ENCODE measurements around the gene SEPTIN10. TPM values are rescaled to one million over a fixed set of nuclear protein-coding genes. Genes with fewer than 3 reads are reported as not detected.

Gene SEPTIN10
- total and polyA plus RNA-seq, 7 donors = 20.6 to 39.8 (median 32.3) TPM

DNA sequence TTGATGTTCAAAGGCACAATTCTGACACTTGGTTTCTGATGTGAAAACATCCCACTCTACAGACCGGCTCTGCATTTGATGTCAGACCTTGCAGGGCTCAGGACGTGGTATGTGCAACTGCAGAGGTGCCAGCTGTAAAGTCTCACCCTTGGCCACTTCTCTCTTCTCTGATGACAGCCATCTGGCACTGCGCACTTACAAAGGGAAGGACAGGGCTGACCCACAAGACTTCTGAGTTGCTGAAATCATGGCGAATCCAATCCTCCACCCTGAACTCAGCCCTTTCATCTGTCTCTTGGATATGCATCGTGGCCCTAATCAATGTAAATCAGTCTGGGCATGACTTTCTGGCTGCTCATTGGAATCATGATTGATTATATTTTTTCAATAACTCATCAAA, 82.5 kb downstream of the SEPTIN10 start:
- no peak overlapping the region for H3K4me3 ChIP-seq
- peaks cover 0 to 4% (median 0%) of the 10 kb centered on the region in 3 donors for H3K27me3 ChIP-seq (ENCODE audit: insufficient read depth in 3 of 3, low read length in 2 of 3)
- no peaks in the 10 kb centered on the region for H3K4me1 ChIP-seq
- 44 to 50% (median 49%) methylated on average over 5 of the region's 5 CpGs for WGBS, 3 donors
- intact Hi-C loops (cut with DNase I) = no loop called here
- DNase-seq = no peak
- H3K36me3 ChIP-seq (ENCODE audit: insufficient read depth in 1 of 2, low read depth in 1 of 2) = no peaks in the 10 kb centered on the region
- no peak overlapping the region for H3K27ac ChIP-seq
- H3K9me3 ChIP-seq = no peaks in the 10 kb centered on the region
- TF ChIP-seq, protein P1, sequence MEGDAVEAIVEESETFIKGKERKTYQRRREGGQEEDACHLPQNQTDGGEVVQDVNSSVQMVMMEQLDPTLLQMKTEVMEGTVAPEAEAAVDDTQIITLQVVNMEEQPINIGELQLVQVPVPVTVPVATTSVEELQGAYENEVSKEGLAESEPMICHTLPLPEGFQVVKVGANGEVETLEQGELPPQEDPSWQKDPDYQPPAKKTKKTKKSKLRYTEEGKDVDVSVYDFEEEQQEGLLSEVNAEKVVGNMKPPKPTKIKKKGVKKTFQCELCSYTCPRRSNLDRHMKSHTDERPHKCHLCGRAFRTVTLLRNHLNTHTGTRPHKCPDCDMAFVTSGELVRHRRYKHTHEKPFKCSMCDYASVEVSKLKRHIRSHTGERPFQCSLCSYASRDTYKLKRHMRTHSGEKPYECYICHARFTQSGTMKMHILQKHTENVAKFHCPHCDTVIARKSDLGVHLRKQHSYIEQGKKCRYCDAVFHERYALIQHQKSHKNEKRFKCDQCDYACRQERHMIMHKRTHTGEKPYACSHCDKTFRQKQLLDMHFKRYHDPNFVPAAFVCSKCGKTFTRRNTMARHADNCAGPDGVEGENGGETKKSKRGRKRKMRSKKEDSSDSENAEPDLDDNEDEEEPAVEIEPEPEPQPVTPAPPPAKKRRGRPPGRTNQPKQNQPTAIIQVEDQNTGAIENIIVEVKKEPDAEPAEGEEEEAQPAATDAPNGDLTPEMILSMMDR (IDR thresholded peaks at IDR 0.05) = no peak
- peak in 1 of 4 donors; percentile 43 for ATAC-seq

- intact Hi-C loops (cut with DNase I) = no loop called here
- Histone ChIP-seq H3K27me3 (ENCODE audit: insufficient read depth in 3 of 3, low read length in 2 of 3) (peaks cover 0 to 3% (median 0%) of the 10 kb centered on the region in 3 donors), H3K36me3 (ENCODE audit: insufficient read depth in 1 of 2, low read depth in 1 of 2) (no peaks in the 10 kb centered on the region), H3K9me3 (no peaks in the 10 kb centered on the region), H3K4me1 (no peaks in the 10 kb centered on the region), H3K4me3 (no peak overlapping the region), H3K27ac (no peak overlapping the region)
- DNase-seq (no peak), ATAC-seq (no peak)
- WGBS, 3 donors = 55 to 69% (median 62%) methylated on average over 5 to 6 of the region's 6 CpGs
- TF ChIP-seq, protein P1 (IDR thresholded peaks at IDR 0.05) = no peak
These were observed 83.1 kb downstream of the SEPTIN10 start for GRCh38 chr2:109530712-109531111.

DNA sequence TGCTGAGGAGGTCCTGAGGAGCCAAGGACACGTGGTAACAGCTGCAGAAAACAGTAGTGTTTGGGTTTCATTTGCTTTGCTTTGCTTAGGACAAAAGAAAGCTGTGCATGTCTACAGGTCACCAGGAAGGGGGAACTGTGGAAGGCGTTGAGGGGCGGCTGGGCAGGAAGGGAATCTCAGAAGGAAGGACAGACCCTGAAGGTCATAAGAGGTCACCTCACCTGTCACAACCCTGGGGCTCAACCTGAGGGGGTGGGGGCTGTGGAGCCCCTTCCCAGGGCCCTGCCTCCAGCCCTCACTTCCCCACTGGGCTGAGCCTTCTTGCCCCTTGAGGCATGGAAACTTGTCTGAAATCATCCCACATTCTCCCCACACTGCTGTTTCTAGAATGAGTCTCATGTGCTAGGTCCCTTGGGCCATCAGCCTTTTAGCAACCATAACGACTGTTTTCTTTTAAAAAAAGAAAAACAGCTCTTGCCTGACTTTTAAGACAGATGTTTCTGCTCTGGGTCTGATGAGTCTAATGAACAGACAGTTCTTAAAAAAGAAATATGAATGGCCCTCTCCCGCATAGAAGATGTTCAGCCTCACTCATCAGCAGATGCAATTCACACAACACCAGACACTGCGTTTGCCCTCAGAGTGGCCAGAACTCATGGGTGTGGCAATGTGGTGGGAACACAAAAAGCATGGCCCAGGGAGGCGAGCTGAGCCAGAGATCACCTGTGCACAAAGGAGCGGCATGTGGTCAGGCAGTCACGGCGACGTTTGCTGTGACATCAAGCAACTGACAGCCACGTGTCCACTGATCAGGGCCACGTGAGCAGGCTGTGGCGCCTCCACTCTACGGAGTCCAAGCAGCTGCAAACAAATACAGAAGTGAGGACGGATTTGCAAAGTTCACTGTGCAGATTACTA, 84.0 kb downstream of the SEPTIN10 start:
- ATAC-seq (peak in 1 of 4 donors; percentile 23), DNase-seq (no peak)
- 73 to 81% (median 75%) methylated on average over 16 of the region's 16 CpGs for WGBS, 3 donors
- Histone ChIP-seq H3K4me3 (no peak overlapping the region), H3K4me1 (no peaks in the 10 kb centered on the region), H3K9me3 (no peaks in the 10 kb centered on the region), H3K27ac (no peak overlapping the region), H3K36me3 (ENCODE audit: insufficient read depth in 1 of 2, low read depth in 1 of 2) (no peaks in the 10 kb centered on the region), H3K27me3 (ENCODE audit: insufficient read depth in 3 of 3, low read length in 2 of 3) (no peaks in the 10 kb centered on the region)
- TF ChIP-seq, protein P1 (IDR thresholded peaks at IDR 0.05) = no peak
- intact Hi-C loops (cut with DNase I) = no loop called here

DNA sequence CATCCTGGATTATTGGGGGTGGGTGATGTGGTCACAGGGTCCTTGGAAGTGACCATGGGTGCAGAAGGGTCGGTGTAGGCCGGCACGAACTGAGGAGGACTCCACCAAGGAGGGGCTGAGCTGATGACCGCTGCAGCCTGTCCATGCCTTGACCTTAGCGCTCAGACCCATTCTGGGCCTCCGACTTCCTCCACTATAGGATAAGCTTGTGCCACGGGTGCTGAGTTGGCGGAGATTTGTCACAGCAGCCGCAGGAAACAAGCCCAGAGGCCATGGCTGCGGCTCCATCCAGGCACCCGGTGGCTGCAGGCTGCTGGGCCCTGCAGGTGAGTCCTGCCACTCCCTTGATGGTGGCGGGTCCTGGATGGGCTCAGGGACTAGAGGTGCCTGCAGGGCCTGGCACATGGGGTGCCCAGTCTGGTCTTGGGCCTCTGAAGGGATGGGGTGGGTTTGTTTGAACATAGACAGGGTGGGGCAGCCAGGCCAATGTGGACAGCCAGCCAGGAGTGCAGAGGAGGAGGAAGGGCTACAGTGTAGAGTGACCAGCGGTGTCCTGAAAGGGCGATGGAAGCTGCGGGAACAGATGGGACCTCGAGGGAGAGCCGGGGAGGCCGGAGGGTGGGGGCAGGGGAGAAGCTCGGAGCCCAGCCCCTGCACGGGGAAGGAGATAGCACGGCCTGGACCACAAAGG, 84.8 kb downstream of the SEPTIN10 start:
- H3K9me3 ChIP-seq = no peaks in the 10 kb centered on the region
- no peaks in the 10 kb centered on the region for H3K36me3 ChIP-seq (ENCODE audit: insufficient read depth in 1 of 2, low read depth in 1 of 2)
- no peak overlapping the region for H3K4me3 ChIP-seq
- ATAC-seq = peak in 1 of 4 donors; percentile 20
- no peaks in the 10 kb centered on the region for H3K4me1 ChIP-seq
- DNase-seq = no peak
- H3K27ac ChIP-seq = no peak overlapping the region
- 86 to 93% (median 91%) methylated on average over 21 of the region's 21 CpGs for WGBS, 3 donors
- TF ChIP-seq, protein P1 (IDR thresholded peaks at IDR 0.05) = no peak
- intact Hi-C loops (cut with DNase I) = no loop called here
- no peaks in the 10 kb centered on the region for H3K27me3 ChIP-seq (ENCODE audit: insufficient read depth in 3 of 3, low read length in 2 of 3)
